IMR-90 (cell line): Measurements from ENCODE around the gene PFDN1. TPM values are rescaled to one million over a fixed set of nuclear protein-coding genes. Genes with fewer than 3 reads are reported as not detected.

ENCODE experiments used
- ATAC-seq: fragments of 200-7000 bp; cut with Tn5 transposase; 2 replicates; pipeline ENCODE4 v1.9.1; 2020; ENCODE audit warnings: low read depth, mild to moderate bottlenecking, moderate library complexity
- BruUV-seq: library from RNA; stranded (reverse); fragments of 400-500 nt; replicated peaks from 2 replicates; lab custom pipeline; 2021; lab: Mats Ljungman, UMichigan
- CTCF ChIA-PET: fragments of 300-600 bp; formaldehyde crosslinking; extraction: SDS; loops from one replicate; lab custom pipeline; 2021; ENCODE audit warnings: antibody characterized with exemption; lab: Yijun Ruan, JAX
- POLR2A ChIA-PET: fragments of 300-600 bp; sonication (Branson Sonifier 250); formaldehyde crosslinking; loops from one replicate; lab custom pipeline; 2022; ENCODE audit warnings: antibody characterized with exemption; ENCODE audit not compliant: unreplicated experiment; lab: Charles Lee
- DNase-seq: peaks from one replicate; pipeline ENCODE4 v3.0.0; 2013
- H2AFZ ChIP-seq: replicated peaks from 2 replicates; pipeline ENCODE3; 2013; ENCODE audit warnings: low read length, mild to moderate bottlenecking; ENCODE audit not compliant: poor library complexity
- H2AK5ac ChIP-seq: 2 replicates; pipeline ENCODE4 v1.6.1; 2013; ENCODE audit warnings: low read depth, low read length, inconsistent platforms
- H2AK9ac ChIP-seq: replicated peaks from 2 replicates; pipeline ENCODE3; 2013; ENCODE audit warnings: mild to moderate bottlenecking, low read depth, low read length, moderate library complexity; ENCODE audit not compliant: poor library complexity
- H2BK120ac ChIP-seq: 2 replicates; pipeline ENCODE4 v1.6.1; 2013; ENCODE audit warnings: low read depth, low read length, inconsistent platforms
- H2BK15ac ChIP-seq: 3 replicates; pipeline ENCODE4 v1.6.1; 2013; ENCODE audit warnings: low read depth, low read length, inconsistent platforms
- H2BK20ac ChIP-seq: 2 replicates; pipeline ENCODE4 v1.6.1; 2013; ENCODE audit warnings: low read depth, mild to moderate bottlenecking, inconsistent platforms, low read length, moderate library complexity
- H2BK5ac ChIP-seq: 2 replicates; pipeline ENCODE4 v1.6.1; 2013; ENCODE audit warnings: mild to moderate bottlenecking, low read depth, low read length, inconsistent platforms; ENCODE audit not compliant: poor library complexity, severe bottlenecking
- H3K14ac ChIP-seq: replicated peaks from 2 replicates; pipeline ENCODE4 v1.6.1; 2013; ENCODE audit warnings: low read depth, low read length, inconsistent platforms
- H3K18ac ChIP-seq: 2 replicates; pipeline ENCODE4 v1.6.1; 2013; ENCODE audit warnings: low read depth, low read length, control low read depth
- H3K23ac ChIP-seq: 2 replicates; pipeline ENCODE4 v1.6.1; 2013; ENCODE audit warnings: low read depth, low read length, inconsistent platforms
- H3K27ac ChIP-seq: 2 replicates; pipeline ENCODE4 v1.5.1; 2013; ENCODE audit warnings: mild to moderate bottlenecking, control low read depth, low read length; ENCODE audit not compliant: insufficient read depth
- H3K27me3 ChIP-seq: 2 replicates; pipeline ENCODE4 v1.6.1; 2013; ENCODE audit warnings: low read length; ENCODE audit not compliant: control insufficient read depth, insufficient read depth
- H3K36me3 ChIP-seq: 2 replicates; pipeline ENCODE4 v1.6.1; 2013; ENCODE audit warnings: low read length, mixed read lengths; ENCODE audit not compliant: control insufficient read depth, insufficient read depth
- H3K4ac ChIP-seq: 2 replicates; pipeline ENCODE4 v1.6.1; 2013; ENCODE audit warnings: low read depth, low read length, inconsistent platforms
- H3K4me1 ChIP-seq: 2 replicates; pipeline ENCODE4 v1.6.1; 2013; ENCODE audit warnings: low read length, mixed read lengths; ENCODE audit not compliant: control insufficient read depth, insufficient read depth
- H3K4me2 ChIP-seq: 2 replicates; pipeline ENCODE4 v1.6.1; 2013; ENCODE audit warnings: low read depth, mild to moderate bottlenecking, control low read depth, low read length, moderate library complexity
- H3K4me3 ChIP-seq: 2 replicates; pipeline ENCODE4 v1.5.1; 2013; ENCODE audit warnings: low read depth, mild to moderate bottlenecking, control low read depth, low read length, moderate library complexity; ENCODE audit not compliant: insufficient read depth
- H3K56ac ChIP-seq: 2 replicates; pipeline ENCODE4 v1.6.1; 2013; ENCODE audit warnings: low read length, inconsistent platforms; ENCODE audit not compliant: insufficient read depth; ENCODE audit errors: extremely low read depth
- H3K79me1 ChIP-seq, 2 experiments: 2 replicates each; pipeline ENCODE4 v1.6.1; 2013; ENCODE audit warnings: low read length in 2 of 2, inconsistent platforms in 1 of 2, low read depth in 1 of 2
- H3K9ac ChIP-seq: 2 replicates; pipeline ENCODE4 v1.6.1; 2013; ENCODE audit warnings: low read depth, low read length, control low read depth
- H3K9me1 ChIP-seq: 2 replicates; pipeline ENCODE4 v1.6.1; 2013; ENCODE audit warnings: low read length, inconsistent platforms; ENCODE audit not compliant: insufficient read depth
- H3K9me3 ChIP-seq: 2 replicates; pipeline ENCODE4 v1.6.1; 2013; ENCODE audit warnings: low read length; ENCODE audit not compliant: control insufficient read depth, insufficient read depth
- H4K20me1 ChIP-seq: 2 replicates; pipeline ENCODE4 v1.6.1; 2013; ENCODE audit warnings: low read length, inconsistent platforms; ENCODE audit not compliant: insufficient read depth
- H4K5ac ChIP-seq: 2 replicates; pipeline ENCODE4 v1.6.1; 2013; ENCODE audit warnings: mild to moderate bottlenecking, low read depth, low read length, control low read depth
- H4K8ac ChIP-seq, 2 experiments: 2 replicates each; pipeline ENCODE4 v1.6.1; 2013; ENCODE audit warnings: low read depth in 2 of 2, low read length in 2 of 2, control low read depth in 1 of 2, inconsistent platforms in 1 of 2
- H4K91ac ChIP-seq: 2 replicates; pipeline ENCODE4 v1.6.1; 2013; ENCODE audit warnings: low read depth, low read length, inconsistent platforms; ENCODE audit not compliant: insufficient read depth
- BHLHE40 ChIP-seq: fragments of 150-350 bp; IDR thresholded peaks from 2 replicates; pipeline ENCODE4 v1.6.1; 2016; ENCODE audit warnings: mild to moderate bottlenecking, low read depth, low read length
- CEBPB ChIP-seq: IDR thresholded peaks from 2 replicates; pipeline ENCODE4 v1.6.1; 2012; ENCODE audit warnings: low read depth, low read length, improper control_type of control experiment
- CHD1 ChIP-seq: IDR thresholded peaks from 2 replicates; pipeline ENCODE4 v1.6.1; 2012; ENCODE audit warnings: low read depth, low read length, improper control_type of control experiment
- CTCF ChIP-seq: conservative IDR thresholded peaks from 2 replicates; pipeline ENCODE4 v1.5.1; 2012; ENCODE audit warnings: mild to moderate bottlenecking, low read depth, low read length, improper control_type of control experiment
- FOS ChIP-seq: fragments of 150-350 bp; IDR thresholded peaks from 2 replicates; pipeline ENCODE4 v1.6.1; 2016; ENCODE audit warnings: low read depth, low read length
- MAFK ChIP-seq: IDR thresholded peaks from 2 replicates; pipeline ENCODE4 v1.6.1; 2012; ENCODE audit warnings: low read depth, low read length, improper control_type of control experiment
- MXI1 ChIP-seq: IDR thresholded peaks from 2 replicates; pipeline ENCODE4 v1.6.1; 2012; ENCODE audit warnings: low read depth, mild to moderate bottlenecking, low read length, moderate library complexity, borderline replicate concordance
- NFE2L2 ChIP-seq: fragments of 150-350 bp; IDR thresholded peaks from 2 replicates; pipeline ENCODE4 v1.6.1; 2016; ENCODE audit warnings: low read depth, mild to moderate bottlenecking, low read length
- POLR2A ChIP-seq: IDR thresholded peaks from 2 replicates; pipeline ENCODE4 v1.6.1; 2012; ENCODE audit warnings: mild to moderate bottlenecking, low read depth, low read length
- RAD21 ChIP-seq: IDR thresholded peaks from 2 replicates; pipeline ENCODE4 v1.6.1; 2012; ENCODE audit warnings: low read length, improper control_type of control experiment
- RCOR1 ChIP-seq: IDR thresholded peaks from 2 replicates; pipeline ENCODE4 v1.6.1; 2012; ENCODE audit warnings: mild to moderate bottlenecking, low read length, improper control_type of control experiment; ENCODE audit not compliant: insufficient replicate concordance
- RFX5 ChIP-seq: IDR thresholded peaks from 2 replicates; pipeline ENCODE4 v1.8.0; 2012; ENCODE audit warnings: low read depth, mild to moderate bottlenecking, low read length, moderate library complexity
- SMC3 ChIP-seq: fragments of 150-350 bp; IDR thresholded peaks from 2 replicates; pipeline ENCODE4 v1.6.1; 2016; ENCODE audit warnings: low read depth, mild to moderate bottlenecking, antibody characterized with exemption, low read length, moderate library complexity
- WGBS, 2 experiments: methylation state at CpG; one replicate each; pipeline versions ENCODE4 v1.1.5 to v1.1.7; 2013; ENCODE audit warnings: missing lambda C conversion rate in 2 of 2; ENCODE audit not compliant: insufficient read length in 1 of 2; ENCODE audit errors: extremely low coverage in 2 of 2; 5-methylcytosine and 5-hydroxymethylcytosine counted together
- dilution Hi-C: fragments of 300-500 bp; cut with HindIII; formaldehyde crosslinking; loops from one replicate; pipeline ENCODE4 v1.14.3; 2018; ENCODE audit warnings: low sequenced_read_pairs; ENCODE audit not compliant: unreplicated experiment
- in situ Hi-C: fragments of 300-500 bp; cut with MboI; formaldehyde crosslinking; loops from 3 replicates; pipeline ENCODE4 v1.14.3; 2019; ENCODE audit warnings: low sequenced_read_pairs, inconsistent platforms, mixed read lengths
- intact Hi-C: fragments of 100-400 bp; cut with micrococcal nuclease; formaldehyde crosslinking; loops from 2 replicates; pipeline ENCODE4 v1.10.0; 2022
- polyA plus RNA-seq, 3 experiments: library from polyadenylated mRNA; depleted of rRNA; stranded (reverse); fragments of >200 nt; gene quantifications; 2 replicates each; pipeline ENCODE4 v1.2.3, GENCODE V29; 2012; ENCODE audit warnings: low replicate concordance in 1 of 3
- total RNA-seq: library from RNA; depleted of rRNA; stranded (reverse); fragments of >200 nt; gene quantifications from 2 replicates; pipeline ENCODE4 v1.2.3, GENCODE V29; 2012
- TF ChIP-seq, protein P1 (sequence below): fragments of 150-350 bp; IDR thresholded peaks from 2 replicates; pipeline ENCODE4 v1.6.1; 2017; ENCODE audit warnings: mild to moderate bottlenecking, antibody characterized with exemption, low read length, low read depth
- TF ChIP-seq, protein P2 (sequence below): fragments of 150-350 bp; IDR thresholded peaks from 2 replicates; pipeline ENCODE4 v1.6.1; 2016; ENCODE audit warnings: low read depth, mild to moderate bottlenecking, low read length, moderate library complexity, borderline replicate concordance

Gene PFDN1
- total and polyA plus RNA-seq, 2 of the 4 experiments (the other 2 are of a cell fraction): 98.8 to 134 TPM

DNA sequence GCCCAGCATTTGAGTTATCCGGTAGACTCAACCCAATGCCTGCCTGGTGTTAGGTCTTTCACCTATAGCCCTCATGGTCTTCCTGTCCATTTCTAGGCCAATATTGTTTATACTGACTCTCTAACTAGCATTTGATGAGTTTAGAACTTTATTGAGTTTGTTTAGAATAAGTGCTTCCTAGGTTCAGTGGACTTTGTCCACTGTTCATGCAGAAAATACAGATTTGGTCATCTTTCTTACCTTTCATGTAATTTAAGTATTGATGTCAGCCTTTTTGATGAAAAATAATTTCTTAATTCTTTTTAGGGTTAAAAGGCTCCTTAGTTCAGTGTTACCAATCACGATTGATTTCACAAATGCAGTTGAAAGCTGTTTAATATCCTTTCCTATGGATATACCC is 105.9 kb downstream of the PFDN1 start:
- no peak for TF ChIP-seq BHLHE40
- TF ChIP-seq RFX5: no peak
- no peak for TF ChIP-seq RCOR1
- TF ChIP-seq NFE2L2: no peak
- TF ChIP-seq RAD21: no peak
- no peak for TF ChIP-seq MAFK
- no peak for TF ChIP-seq CEBPB
- TF ChIP-seq POLR2A: no peak
- no peak for TF ChIP-seq CHD1
- TF ChIP-seq, protein P1, sequence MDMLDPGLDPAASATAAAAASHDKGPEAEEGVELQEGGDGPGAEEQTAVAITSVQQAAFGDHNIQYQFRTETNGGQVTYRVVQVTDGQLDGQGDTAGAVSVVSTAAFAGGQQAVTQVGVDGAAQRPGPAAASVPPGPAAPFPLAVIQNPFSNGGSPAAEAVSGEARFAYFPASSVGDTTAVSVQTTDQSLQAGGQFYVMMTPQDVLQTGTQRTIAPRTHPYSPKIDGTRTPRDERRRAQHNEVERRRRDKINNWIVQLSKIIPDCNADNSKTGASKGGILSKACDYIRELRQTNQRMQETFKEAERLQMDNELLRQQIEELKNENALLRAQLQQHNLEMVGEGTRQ: no peak
- TF ChIP-seq CTCF: no peak
- no peak for TF ChIP-seq FOS
- TF ChIP-seq, protein P2, sequence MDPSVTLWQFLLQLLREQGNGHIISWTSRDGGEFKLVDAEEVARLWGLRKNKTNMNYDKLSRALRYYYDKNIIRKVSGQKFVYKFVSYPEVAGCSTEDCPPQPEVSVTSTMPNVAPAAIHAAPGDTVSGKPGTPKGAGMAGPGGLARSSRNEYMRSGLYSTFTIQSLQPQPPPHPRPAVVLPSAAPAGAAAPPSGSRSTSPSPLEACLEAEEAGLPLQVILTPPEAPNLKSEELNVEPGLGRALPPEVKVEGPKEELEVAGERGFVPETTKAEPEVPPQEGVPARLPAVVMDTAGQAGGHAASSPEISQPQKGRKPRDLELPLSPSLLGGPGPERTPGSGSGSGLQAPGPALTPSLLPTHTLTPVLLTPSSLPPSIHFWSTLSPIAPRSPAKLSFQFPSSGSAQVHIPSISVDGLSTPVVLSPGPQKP: no peak
- no peak for TF ChIP-seq SMC3
- no peak for TF ChIP-seq MXI1
- Histone ChIP-seq H4K20me1 (no peaks in the 10 kb centered on the region), H2AK5ac (no peak overlapping the region), H3K9me3 (no peaks in the 10 kb centered on the region), H3K27me3 (no peaks in the 10 kb centered on the region), H2AFZ (no peak overlapping the region), H3K4me2 (no peak overlapping the region), H2BK5ac (no peak overlapping the region), H3K4ac (no peak overlapping the region), H4K5ac (no peak overlapping the region), H3K36me3 (no peaks in the 10 kb centered on the region), H2BK15ac (no peak overlapping the region), H3K18ac (no peak overlapping the region), H3K23ac (no peak overlapping the region), H2AK9ac (no peak overlapping the region), H2BK20ac (no peak overlapping the region), H3K9me1 (no peaks in the 10 kb centered on the region), H3K9ac (no peak overlapping the region), H3K27ac (no peak overlapping the region), H4K91ac (no peak overlapping the region), H4K8ac (no peak overlapping the region), H3K14ac (no peak overlapping the region), H2BK120ac (no peak overlapping the region), H3K56ac (no peak overlapping the region), H3K4me1 (no peaks in the 10 kb centered on the region), H3K4me3 (no peak overlapping the region), H3K79me1 (no peaks in the 10 kb centered on the region)
- intact Hi-C loops (no loop called here), in situ Hi-C loops (no loop called here), dilution Hi-C loops (no loop called here)
- no TSS peak for BruUV-seq
- CTCF ChIA-PET: interaction anchor here (0.6 kb wide), 1 partner anchor 1604 kb away, joined by 8 read pairs; no protein-coding TSS in a partner anchor
- no CpG with 5 or more reads among the region's 2 CpGs for WGBS, 2 experiments
- ATAC-seq (no peak), DNase-seq (no peak)
- POLR2A ChIA-PET: no interaction called here
